HepG2 (cell line): ENCODE results near the gene CBX2. TPM values are rescaled to one million over a fixed set of nuclear protein-coding genes. Genes with fewer than 3 reads are reported as not detected.

ENCODE experiments used
- CBX1 ChIP-seq: IDR thresholded peaks from one replicate; pipeline ENCODE4 v1.6.1; 2016; ENCODE audit warnings: antibody characterized with exemption, low read depth
- DNMT3B ChIP-seq: conservative IDR thresholded peaks from 2 replicates; pipeline ENCODE4 v1.6.1; 2016; ENCODE audit warnings: missing biosample characterization, control low read depth
- FOXA3 ChIP-seq: IDR thresholded peaks from 2 replicates; pipeline ENCODE4 v1.6.1; 2016; ENCODE audit warnings: missing genetic modification reagents, missing compliant biosample characterization
- MEF2D ChIP-seq: sonication (generic); formaldehyde crosslinking; IDR thresholded peaks from 2 replicates; pipeline ENCODE4 v1.5.1; 2020; ENCODE audit warnings: mild to moderate bottlenecking, missing genetic modification reagents
- NR2C2 ChIP-seq: sonication (generic); formaldehyde crosslinking; IDR thresholded peaks from 2 replicates; pipeline ENCODE4 v1.4.0; 2020; ENCODE audit warnings: missing genetic modification reagents, mild to moderate bottlenecking, moderate library complexity, borderline replicate concordance
- RNF2 ChIP-seq: fragments of 450-650 bp; conservative IDR thresholded peaks from 2 replicates; pipeline ENCODE4 v1.6.1; 2016; ENCODE audit warnings: low read depth
- SYNCRIP ChIP-seq: fragments of 200-400 bp; formaldehyde crosslinking; IDR thresholded peaks from 2 replicates; pipeline ENCODE4 v1.6.1; 2018; ENCODE audit warnings: mild to moderate bottlenecking, low read depth, low read length; ENCODE audit not compliant: insufficient read depth
- ZKSCAN5 ChIP-seq: sonication (generic); formaldehyde crosslinking; IDR thresholded peaks from 2 replicates; pipeline ENCODE4 v1.5.1; 2020; ENCODE audit warnings: mild to moderate bottlenecking, missing genetic modification reagents
- ZNF501 ChIP-seq: sonication (generic); formaldehyde crosslinking; IDR thresholded peaks from 2 replicates; pipeline ENCODE4 v1.5.1; 2020; ENCODE audit warnings: mild to moderate bottlenecking, moderate library complexity, missing genetic modification reagents
- ZNF557 ChIP-seq: sonication (generic); formaldehyde crosslinking; IDR thresholded peaks from 2 replicates; pipeline ENCODE4 v1.4.0; 2020; ENCODE audit warnings: missing genetic modification reagents
- ZNF619 ChIP-seq: sonication (generic); formaldehyde crosslinking; IDR thresholded peaks from 2 replicates; pipeline ENCODE4 v1.4.0; 2020; ENCODE audit warnings: mild to moderate bottlenecking, missing genetic modification reagents
- ZNF891 ChIP-seq: sonication (generic); formaldehyde crosslinking; IDR thresholded peaks from 2 replicates; pipeline ENCODE4 v1.5.0; 2020; ENCODE audit warnings: mild to moderate bottlenecking, missing genetic modification reagents
- polyA plus RNA-seq, 8 experiments: library from polyadenylated mRNA; depleted of rRNA in 3 of 8; stranded (reverse) in 7 of 8; unstranded in 1 of 8; fragments of >200 nt; fragmentation: Illumina TruSeq in 4 of 8; extraction: Trizol in 4 of 8; gene quantifications; 2 replicates each; pipeline versions ENCODE4 v1.2.1 to v1.2.3, GENCODE V29; 2011 to 2016; ENCODE audit warnings: low read depth in 4 of 8, missing spikeins in 1 of 8, mixed read lengths in 1 of 8; ENCODE audit not compliant: insufficient read depth in 1 of 8
- total RNA-seq, 5 experiments: library from RNA; depleted of rRNA; stranded (reverse); fragments of >200 nt; fragmentation: Illumina TruSeq; extraction: Trizol; gene quantifications; 2 replicates each; pipeline ENCODE4 v1.2.3, GENCODE V29; 2016; ENCODE audit warnings: low read depth in 1 of 5
- TF ChIP-seq, protein P1 (sequence below): sonication (generic); formaldehyde crosslinking; conservative IDR thresholded peaks from 2 replicates; pipeline ENCODE4 v1.8.0; 2022; ENCODE audit warnings: mild to moderate bottlenecking, moderate library complexity, missing genetic modification reagents
- TF ChIP-seq, protein P2 (sequence below): sonication (generic); formaldehyde crosslinking; IDR thresholded peaks from 2 replicates; pipeline ENCODE4 v1.4.0; 2020; ENCODE audit warnings: missing genetic modification reagents
- TF ChIP-seq, protein P3 (sequence below): sonication (generic); formaldehyde crosslinking; IDR thresholded peaks from 2 replicates; pipeline ENCODE4 v1.5.0; 2020; ENCODE audit warnings: mild to moderate bottlenecking, missing genetic modification reagents, moderate library complexity
- TF ChIP-seq, protein P4 (sequence below): sonication (generic); formaldehyde crosslinking; IDR thresholded peaks from 2 replicates; pipeline ENCODE4 v1.4.0; 2020; ENCODE audit warnings: missing genetic modification reagents, borderline replicate concordance
- TF ChIP-seq, protein P5 (sequence below): sonication (generic); formaldehyde crosslinking; IDR thresholded peaks from 2 replicates; pipeline ENCODE4 v1.5.0; 2020; ENCODE audit warnings: missing genetic modification reagents, mild to moderate bottlenecking, borderline replicate concordance

CBX2 gene
- total and polyA plus RNA-seq, 2 of the 13 experiments (the other 11 are each of a cell fraction or from before 2014, with no cell fraction given) = 14.5 to 31.1 TPM

- TF ChIP-seq, protein P1, sequence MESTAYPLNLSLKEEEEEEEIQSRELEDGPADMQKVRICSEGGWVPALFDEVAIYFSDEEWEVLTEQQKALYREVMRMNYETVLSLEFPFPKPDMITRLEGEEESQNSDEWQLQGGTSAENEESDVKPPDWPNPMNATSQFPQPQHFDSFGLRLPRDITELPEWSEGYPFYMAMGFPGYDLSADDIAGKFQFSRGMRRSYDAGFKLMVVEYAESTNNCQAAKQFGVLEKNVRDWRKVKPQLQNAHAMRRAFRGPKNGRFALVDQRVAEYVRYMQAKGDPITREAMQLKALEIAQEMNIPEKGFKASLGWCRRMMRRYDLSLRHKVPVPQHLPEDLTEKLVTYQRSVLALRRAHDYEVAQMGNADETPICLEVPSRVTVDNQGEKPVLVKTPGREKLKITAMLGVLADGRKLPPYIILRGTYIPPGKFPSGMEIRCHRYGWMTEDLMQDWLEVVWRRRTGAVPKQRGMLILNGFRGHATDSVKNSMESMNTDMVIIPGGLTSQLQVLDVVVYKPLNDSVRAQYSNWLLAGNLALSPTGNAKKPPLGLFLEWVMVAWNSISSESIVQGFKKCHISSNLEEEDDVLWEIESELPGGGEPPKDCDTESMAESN (CRISPR knock-in tag) = no peak
- TF ChIP-seq SYNCRIP (no peak), ZNF619 (CRISPR knock-in tag) (no peak), NR2C2 (CRISPR knock-in tag) (no peak), RNF2 (peak; percentile 85; the same call in 1 of the 2 replicates), ZKSCAN5 (CRISPR knock-in tag) (no peak), DNMT3B (CRISPR knock-in tag) (no peak), ZNF557 (CRISPR knock-in tag) (no peak), MEF2D (CRISPR knock-in tag) (no peak), FOXA3 (CRISPR knock-in tag) (no peak), CBX1 (no peak), ZNF891 (CRISPR knock-in tag) (peak; percentile 16; the same call in 1 of the 2 replicates), ZNF501 (CRISPR knock-in tag) (0 out of 2 replicates have a peak, but pooled peaks have one; percentile 20)
- TF ChIP-seq, protein P2, sequence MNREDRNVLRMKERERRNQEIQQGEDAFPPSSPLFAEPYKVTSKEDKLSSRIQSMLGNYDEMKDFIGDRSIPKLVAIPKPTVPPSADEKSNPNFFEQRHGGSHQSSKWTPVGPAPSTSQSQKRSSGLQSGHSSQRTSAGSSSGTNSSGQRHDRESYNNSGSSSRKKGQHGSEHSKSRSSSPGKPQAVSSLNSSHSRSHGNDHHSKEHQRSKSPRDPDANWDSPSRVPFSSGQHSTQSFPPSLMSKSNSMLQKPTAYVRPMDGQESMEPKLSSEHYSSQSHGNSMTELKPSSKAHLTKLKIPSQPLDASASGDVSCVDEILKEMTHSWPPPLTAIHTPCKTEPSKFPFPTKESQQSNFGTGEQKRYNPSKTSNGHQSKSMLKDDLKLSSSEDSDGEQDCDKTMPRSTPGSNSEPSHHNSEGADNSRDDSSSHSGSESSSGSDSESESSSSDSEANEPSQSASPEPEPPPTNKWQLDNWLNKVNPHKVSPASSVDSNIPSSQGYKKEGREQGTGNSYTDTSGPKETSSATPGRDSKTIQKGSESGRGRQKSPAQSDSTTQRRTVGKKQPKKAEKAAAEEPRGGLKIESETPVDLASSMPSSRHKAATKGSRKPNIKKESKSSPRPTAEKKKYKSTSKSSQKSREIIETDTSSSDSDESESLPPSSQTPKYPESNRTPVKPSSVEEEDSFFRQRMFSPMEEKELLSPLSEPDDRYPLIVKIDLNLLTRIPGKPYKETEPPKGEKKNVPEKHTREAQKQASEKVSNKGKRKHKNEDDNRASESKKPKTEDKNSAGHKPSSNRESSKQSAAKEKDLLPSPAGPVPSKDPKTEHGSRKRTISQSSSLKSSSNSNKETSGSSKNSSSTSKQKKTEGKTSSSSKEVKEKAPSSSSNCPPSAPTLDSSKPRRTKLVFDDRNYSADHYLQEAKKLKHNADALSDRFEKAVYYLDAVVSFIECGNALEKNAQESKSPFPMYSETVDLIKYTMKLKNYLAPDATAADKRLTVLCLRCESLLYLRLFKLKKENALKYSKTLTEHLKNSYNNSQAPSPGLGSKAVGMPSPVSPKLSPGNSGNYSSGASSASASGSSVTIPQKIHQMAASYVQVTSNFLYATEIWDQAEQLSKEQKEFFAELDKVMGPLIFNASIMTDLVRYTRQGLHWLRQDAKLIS = no peak
- TF ChIP-seq, protein P3, sequence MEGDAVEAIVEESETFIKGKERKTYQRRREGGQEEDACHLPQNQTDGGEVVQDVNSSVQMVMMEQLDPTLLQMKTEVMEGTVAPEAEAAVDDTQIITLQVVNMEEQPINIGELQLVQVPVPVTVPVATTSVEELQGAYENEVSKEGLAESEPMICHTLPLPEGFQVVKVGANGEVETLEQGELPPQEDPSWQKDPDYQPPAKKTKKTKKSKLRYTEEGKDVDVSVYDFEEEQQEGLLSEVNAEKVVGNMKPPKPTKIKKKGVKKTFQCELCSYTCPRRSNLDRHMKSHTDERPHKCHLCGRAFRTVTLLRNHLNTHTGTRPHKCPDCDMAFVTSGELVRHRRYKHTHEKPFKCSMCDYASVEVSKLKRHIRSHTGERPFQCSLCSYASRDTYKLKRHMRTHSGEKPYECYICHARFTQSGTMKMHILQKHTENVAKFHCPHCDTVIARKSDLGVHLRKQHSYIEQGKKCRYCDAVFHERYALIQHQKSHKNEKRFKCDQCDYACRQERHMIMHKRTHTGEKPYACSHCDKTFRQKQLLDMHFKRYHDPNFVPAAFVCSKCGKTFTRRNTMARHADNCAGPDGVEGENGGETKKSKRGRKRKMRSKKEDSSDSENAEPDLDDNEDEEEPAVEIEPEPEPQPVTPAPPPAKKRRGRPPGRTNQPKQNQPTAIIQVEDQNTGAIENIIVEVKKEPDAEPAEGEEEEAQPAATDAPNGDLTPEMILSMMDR = peak; percentile 83
- TF ChIP-seq, protein P4, sequence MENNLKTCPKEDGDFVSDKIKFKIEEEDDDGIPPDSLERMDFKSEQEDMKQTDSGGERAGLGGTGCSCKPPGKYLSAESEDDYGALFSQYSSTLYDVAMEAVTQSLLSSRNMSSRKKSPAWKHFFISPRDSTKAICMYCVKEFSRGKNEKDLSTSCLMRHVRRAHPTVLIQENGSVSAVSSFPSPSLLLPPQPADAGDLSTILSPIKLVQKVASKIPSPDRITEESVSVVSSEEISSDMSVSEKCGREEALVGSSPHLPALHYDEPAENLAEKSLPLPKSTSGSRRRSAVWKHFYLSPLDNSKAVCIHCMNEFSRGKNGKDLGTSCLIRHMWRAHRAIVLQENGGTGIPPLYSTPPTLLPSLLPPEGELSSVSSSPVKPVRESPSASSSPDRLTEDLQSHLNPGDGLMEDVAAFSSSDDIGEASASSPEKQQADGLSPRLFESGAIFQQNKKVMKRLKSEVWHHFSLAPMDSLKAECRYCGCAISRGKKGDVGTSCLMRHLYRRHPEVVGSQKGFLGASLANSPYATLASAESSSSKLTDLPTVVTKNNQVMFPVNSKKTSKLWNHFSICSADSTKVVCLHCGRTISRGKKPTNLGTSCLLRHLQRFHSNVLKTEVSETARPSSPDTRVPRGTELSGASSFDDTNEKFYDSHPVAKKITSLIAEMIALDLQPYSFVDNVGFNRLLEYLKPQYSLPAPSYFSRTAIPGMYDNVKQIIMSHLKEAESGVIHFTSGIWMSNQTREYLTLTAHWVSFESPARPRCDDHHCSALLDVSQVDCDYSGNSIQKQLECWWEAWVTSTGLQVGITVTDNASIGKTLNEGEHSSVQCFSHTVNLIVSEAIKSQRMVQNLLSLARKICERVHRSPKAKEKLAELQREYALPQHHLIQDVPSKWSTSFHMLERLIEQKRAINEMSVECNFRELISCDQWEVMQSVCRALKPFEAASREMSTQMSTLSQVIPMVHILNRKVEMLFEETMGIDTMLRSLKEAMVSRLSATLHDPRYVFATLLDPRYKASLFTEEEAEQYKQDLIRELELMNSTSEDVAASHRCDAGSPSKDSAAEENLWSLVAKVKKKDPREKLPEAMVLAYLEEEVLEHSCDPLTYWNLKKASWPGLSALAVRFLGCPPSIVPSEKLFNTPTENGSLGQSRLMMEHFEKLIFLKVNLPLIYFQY (CRISPR knock-in tag) = peak; percentile 68; the same call in 1 of the 2 replicates
- TF ChIP-seq, protein P5, sequence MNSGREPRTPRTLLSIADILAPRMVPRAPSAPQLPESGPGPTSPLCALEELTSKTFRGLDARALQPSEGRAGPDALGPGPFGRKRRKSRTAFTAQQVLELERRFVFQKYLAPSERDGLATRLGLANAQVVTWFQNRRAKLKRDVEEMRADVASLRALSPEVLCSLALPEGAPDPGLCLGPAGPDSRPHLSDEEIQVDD (CRISPR knock-in tag) = peak; percentile 57; the same call in 1 of the 2 replicates
Observed at GRCh38 chr17:79789943-79790804, 12.2 kb downstream of the CBX2 start (continued).
